H1 (cell line): ENCODE results near the gene JMJD7. TPM values are rescaled to one million over a fixed set of nuclear protein-coding genes. Genes with fewer than 3 reads are reported as not detected.

Experiments used
- CTCF ChIA-PET: fragments of 300-600 bp; sonication (Branson Sonifier 250); formaldehyde crosslinking; loops from one replicate; lab custom pipeline; 2021; ENCODE audit not compliant: partially characterized antibody; lab: Charles Lee
- POLR2A ChIA-PET: fragments of 300-600 bp; sonication (Branson Sonifier 250); formaldehyde crosslinking; loops from one replicate; lab custom pipeline; 2021; ENCODE audit warnings: inconsistent platforms; ENCODE audit not compliant: partially characterized antibody; lab: Charles Lee
- DNase-seq, 2 experiments: peaks; one replicate each; pipeline versions ENCODE4 v3.0.0 to v3.0.0-alpha.2; 2010 to 2022; ENCODE audit warnings: low spot score in 2 of 2, low read depth in 1 of 2, mixed read lengths in 1 of 2
- FAIRE-seq: peaks from 2 replicates; lab custom pipeline; 2011; peaks lifted over from hg19 to GRCh38; lab: Jason Lieb, UNC
- H2AFZ ChIP-seq: 2 replicates; pipeline ENCODE4 v1.8.1; 2012; ENCODE audit warnings: low read length, inconsistent platforms
- H2AK5ac ChIP-seq: 2 replicates; pipeline ENCODE4 v1.6.1; 2013; ENCODE audit warnings: low read depth, low read length
- H2BK120ac ChIP-seq: replicated peaks from 2 replicates; pipeline ENCODE3; 2013; ENCODE audit warnings: low read depth, low read length, inconsistent platforms
- H2BK12ac ChIP-seq: 2 replicates; pipeline ENCODE4 v1.6.1; 2013; ENCODE audit warnings: low read depth, low read length
- H2BK15ac ChIP-seq: 2 replicates; pipeline ENCODE4 v1.6.1; 2013; ENCODE audit warnings: low read length
- H2BK20ac ChIP-seq: 2 replicates; pipeline ENCODE4 v1.6.1; 2013; ENCODE audit warnings: low read length
- H2BK5ac ChIP-seq: 2 replicates; pipeline ENCODE4 v1.6.1; 2013; ENCODE audit warnings: low read depth, low read length
- H3K14ac ChIP-seq: 2 replicates; pipeline ENCODE4 v1.6.1; 2013; ENCODE audit warnings: inconsistent platforms; ENCODE audit not compliant: insufficient read length
- H3K18ac ChIP-seq: 2 replicates; pipeline ENCODE4 v1.6.1; 2013; ENCODE audit warnings: low read length; ENCODE audit errors: extremely low read depth
- H3K23ac ChIP-seq: 2 replicates; pipeline ENCODE4 v1.6.1; 2013; ENCODE audit warnings: inconsistent platforms; ENCODE audit not compliant: insufficient read length
- H3K23me2 ChIP-seq: 2 replicates; pipeline ENCODE4 v1.6.1; 2013; ENCODE audit warnings: low read depth, low read length
- H3K27ac ChIP-seq: 2 replicates; pipeline ENCODE4 v1.6.1; 2011; ENCODE audit warnings: low read depth, low read length, inconsistent platforms
- H3K27me3 ChIP-seq, 4 experiments: replicated peaks in 1 of 4; 1 replicate in 1 of 4; 2 replicates in 3 of 4; pipeline versions ENCODE4 v1.6.1 to v1.8.1; 2011 to 2013; ENCODE audit warnings: low read length in 3 of 4, mild to moderate bottlenecking in 3 of 4, inconsistent platforms in 2 of 4, mixed read lengths in 2 of 4, moderate library complexity in 1 of 4; ENCODE audit not compliant: control insufficient read depth in 3 of 4, insufficient read depth in 3 of 4; ENCODE audit errors: extremely low read depth in 1 of 4
- H3K36me3 ChIP-seq, 4 experiments: 2 replicates each; pipeline versions ENCODE4 v1.6.1 to v1.8.1; 2011 to 2013; ENCODE audit warnings: mild to moderate bottlenecking in 4 of 4, low read length in 3 of 4, moderate library complexity in 2 of 4, control low read depth in 1 of 4, inconsistent platforms in 1 of 4; ENCODE audit not compliant: insufficient read depth in 4 of 4, control insufficient read depth in 2 of 4
- H3K4ac ChIP-seq: replicated peaks from 2 replicates; pipeline ENCODE3; 2013; ENCODE audit warnings: low read length, low read depth, mixed read lengths, inconsistent platforms; ENCODE audit not compliant: insufficient read length
- H3K4me1 ChIP-seq, 4 experiments: replicated peaks in 1 of 4; 1 replicate in 1 of 4; 2 replicates in 3 of 4; pipeline versions ENCODE4 v1.6.1 to v1.8.1; 2011 to 2013; ENCODE audit warnings: low read length in 3 of 4, inconsistent platforms in 2 of 4, mixed read lengths in 1 of 4; ENCODE audit not compliant: insufficient read depth in 4 of 4, control insufficient read depth in 3 of 4
- H3K4me2 ChIP-seq, 2 experiments: 2 replicates each; pipeline versions ENCODE4 v1.6.1 to v1.8.1; 2011 to 2013; ENCODE audit warnings: low read depth in 2 of 2, low read length in 2 of 2, control low read depth in 1 of 2, inconsistent platforms in 1 of 2, mild to moderate bottlenecking in 1 of 2; ENCODE audit not compliant: insufficient read depth in 1 of 2
- H3K4me3 ChIP-seq, 4 experiments: fragments of 200-600, 300-600 bp in 1 of 4; sonication (generic), shearing (Covaris generic), sonication (Bioruptor Twin) in 1 of 4; 2 replicates each; pipeline versions ENCODE4 v1.5.1 to v1.8.1; 2011 to 2016; ENCODE audit warnings: low read length in 4 of 4, low read depth in 3 of 4, control low read depth in 2 of 4, inconsistent platforms in 2 of 4, mild to moderate bottlenecking in 2 of 4, mixed read lengths in 1 of 4, moderate library complexity in 1 of 4; ENCODE audit not compliant: insufficient read depth in 2 of 4; ENCODE audit errors: extremely low read depth in 1 of 4
- H3K56ac ChIP-seq: replicated peaks from 2 replicates; pipeline ENCODE3; 2013; ENCODE audit warnings: low read depth, mild to moderate bottlenecking, mixed read lengths, low read length, inconsistent platforms; ENCODE audit not compliant: insufficient read length
- H3K79me1 ChIP-seq: 2 replicates; pipeline ENCODE4 v1.6.1; 2013; ENCODE audit warnings: low read depth, low read length, control low read depth
- H3K79me2 ChIP-seq, 2 experiments: 2 replicates each; pipeline versions ENCODE4 v1.6.1 to v1.8.1; 2012 to 2013; ENCODE audit warnings: low read length in 2 of 2, mild to moderate bottlenecking in 2 of 2, inconsistent platforms in 1 of 2; ENCODE audit not compliant: insufficient read depth in 2 of 2, control insufficient read depth in 1 of 2
- H3K9ac ChIP-seq, 4 experiments: replicated peaks in 1 of 4; 1 replicate in 1 of 4; 2 replicates in 3 of 4; pipeline versions ENCODE4 v1.6.1 to v1.8.1; 2011 to 2013; ENCODE audit warnings: low read depth in 3 of 4, low read length in 3 of 4, control low read depth in 2 of 4, mild to moderate bottlenecking in 2 of 4, moderate library complexity in 2 of 4, inconsistent platforms in 1 of 4; ENCODE audit errors: extremely low read depth in 1 of 4
- H3K9me3 ChIP-seq, 2 experiments: 2 replicates each; pipeline versions ENCODE4 v1.6.1 to v1.8.1; 2012 to 2013; ENCODE audit warnings: mild to moderate bottlenecking in 2 of 2, moderate library complexity in 2 of 2, control low read depth in 1 of 2, inconsistent platforms in 1 of 2, low read depth in 1 of 2, low read length in 1 of 2, mixed read lengths in 1 of 2; ENCODE audit not compliant: insufficient read depth in 2 of 2
- H4K20me1 ChIP-seq, 2 experiments: replicated peaks in 1 of 2; 2 replicates each; pipeline versions ENCODE3 to v1.8.1; 2011 to 2013; ENCODE audit warnings: inconsistent platforms in 2 of 2, low read length in 2 of 2, mild to moderate bottlenecking in 1 of 2; ENCODE audit not compliant: insufficient read depth in 2 of 2, control insufficient read depth in 1 of 2
- H4K5ac ChIP-seq: 2 replicates; pipeline ENCODE4 v1.6.1; 2013; ENCODE audit warnings: low read length, low read depth, mixed read lengths, inconsistent platforms; ENCODE audit not compliant: insufficient read length
- H4K8ac ChIP-seq: 2 replicates; pipeline ENCODE4 v1.8.0; 2013; ENCODE audit warnings: mild to moderate bottlenecking, moderate library complexity, low read length, inconsistent platforms; ENCODE audit not compliant: insufficient read depth; ENCODE audit errors: extremely low read depth
- H4K91ac ChIP-seq: replicated peaks from 2 replicates; pipeline ENCODE3; 2013; ENCODE audit warnings: low read length, mixed read lengths, inconsistent platforms; ENCODE audit not compliant: insufficient read length
- EZH2 ChIP-seq: fragments of 200-600 bp; sonication (generic); IDR thresholded peaks from 2 replicates; pipeline ENCODE4 v1.7.1; 2012; ENCODE audit warnings: low read depth, mild to moderate bottlenecking, moderate library complexity, low read length, inconsistent platforms; ENCODE audit not compliant: severe bottlenecking
- PHF8 ChIP-seq: fragments of 200-600 bp; sonication (generic); conservative IDR thresholded peaks from 2 replicates; pipeline ENCODE4 v1.7.1; 2012; ENCODE audit warnings: low read depth, mild to moderate bottlenecking, inconsistent platforms, low read length, moderate library complexity
- RNF2 ChIP-seq: fragments of 200-900, 300-1000 bp; sonication (generic); IDR thresholded peaks from 2 replicates; pipeline ENCODE4 v1.7.1; 2016; ENCODE audit warnings: borderline replicate concordance, low read depth, mild to moderate bottlenecking, antibody characterized with exemption, low read length; ENCODE audit not compliant: poor library complexity, severe bottlenecking; ENCODE audit errors: missing control alignments
- WGBS, 2 experiments: shearing (Covaris generic) in 1 of 2; methylation state at CpG; one replicate each; pipeline versions ENCODE4 v1.1.6 to v1.1.7; 2013 to 2015; ENCODE audit warnings: low lambda C conversion rate in 2 of 2, mixed read lengths in 2 of 2, inconsistent platforms in 1 of 2, low coverage in 1 of 2, missing lambda C conversion rate in 1 of 2; ENCODE audit not compliant: insufficient replicate concordance in 2 of 2, insufficient coverage in 1 of 2, insufficient read length in 1 of 2; ENCODE audit errors: extremely low coverage in 1 of 2, missing lambda C conversion rate in 1 of 2; 5-methylcytosine and 5-hydroxymethylcytosine counted together
- polyA plus RNA-seq, 7 experiments: library from polyadenylated mRNA; depleted of rRNA in 3 of 7; stranded (reverse) in 5 of 7; unstranded in 2 of 7; fragments of >200 nt in 5 of 7; fragments of 200-250 nt in 2 of 7; gene quantifications; 1 replicate in 5 of 7; 2 replicates in 1 of 7; 4 replicates in 1 of 7; pipeline versions ENCODE4 v1.2.1 to v1.2.3, GENCODE V29; 2011 to 2013; ENCODE audit warnings: missing spikeins in 2 of 7, mixed read lengths in 2 of 7
- total RNA-seq: library from RNA; stranded (reverse); fragmentation: NEBNext Ultra II Directional; extraction: Animal tissue kit (Norgen Biotek cat#: 25700); gene quantifications from 2 replicates; pipeline ENCODE4 v1.2.1, GENCODE V29; 2021

Gene JMJD7
- total and polyA plus RNA-seq, 2 of the 8 experiments (the other 6 are each of a cell fraction or from before 2014, with no cell fraction given) = 15.0 to 20.0 TPM

- peak overlapping the region; percentile 24; the same call in 1 of the 2 replicates for H2BK5ac ChIP-seq
- no peak overlapping the region for H2AFZ ChIP-seq
- H3K4me1 ChIP-seq = peaks cover 0 to 4% (median 2%) of the 10 kb centered on the region in 4 experiments; a peak in 4 of 7 replicates
- H3K4me2 ChIP-seq = no peak overlapping the region
- no peak overlapping the region for H3K14ac ChIP-seq
- H2BK12ac ChIP-seq = no peak overlapping the region
- CTCF ChIA-PET = interaction anchor here (1.1 to 13.7 kb wide), 4 partner anchors 20 to 223 kb away, joined by 3 to 283 read pairs (median 5); partner anchors contain the start of gene MAPKBP1
- DNase-seq (no peak), FAIRE-seq (no peak)
- no peak overlapping the region for H4K8ac ChIP-seq
- H3K27ac ChIP-seq = no peak overlapping the region
- no peak overlapping the region for H3K4ac ChIP-seq
- H3K18ac ChIP-seq = no peak overlapping the region
- H3K23me2 ChIP-seq = no peaks in the 10 kb centered on the region
- H2BK120ac ChIP-seq = no peak overlapping the region
- POLR2A ChIA-PET = no interaction called here
- H3K56ac ChIP-seq = no peak overlapping the region
- no peak overlapping the region for H4K5ac ChIP-seq
- H3K4me3 ChIP-seq = no peak overlapping the region
- no peak overlapping the region for H3K9ac ChIP-seq
- no peak overlapping the region for H2BK15ac ChIP-seq
- no peaks in the 10 kb centered on the region for H4K20me1 ChIP-seq
- no peaks in the 10 kb centered on the region for H3K79me2 ChIP-seq
- no peaks in the 10 kb centered on the region for H3K9me3 ChIP-seq
- WGBS, 2 experiments = 85% methylated on average over 2 of the region's 2 CpGs; no CpG with 5 or more reads in 1 of the 2 experiments
- H3K23ac ChIP-seq = no peak overlapping the region
- H3K27me3 ChIP-seq = no peaks in the 10 kb centered on the region
- no peak overlapping the region for H4K91ac ChIP-seq
- no peak overlapping the region for H2BK20ac ChIP-seq
- H3K79me1 ChIP-seq = no peaks in the 10 kb centered on the region
- no peak overlapping the region for H2AK5ac ChIP-seq
- H3K36me3 ChIP-seq = no peaks in the 10 kb centered on the region
- no peak for TF ChIP-seq EZH2
- TF ChIP-seq RNF2 = no peak
- TF ChIP-seq PHF8 = no peak
Observed at GRCh38 chr15:41804361-41804760, 23.5 kb upstream of the JMJD7 start.
